Panc1 (cell line): ENCODE data around the gene SIL1.

Experiments
- POLR2AphosphoS5 ChIP-seq: IDR thresholded peaks from 2 replicates; pipeline ENCODE4 v1.6.1; 2012; ENCODE audit warnings: mild to moderate bottlenecking, low read depth, low read length, moderate library complexity
- TF ChIP-seq, protein P1 (sequence below): fragments of 450-650 bp; IDR thresholded peaks from 2 replicates; pipeline ENCODE4 v1.5.1; 2017; ENCODE audit warnings: mild to moderate bottlenecking
- TF ChIP-seq, protein P2 (sequence below), 2 experiments: IDR thresholded peaks; 2 replicates each; pipeline ENCODE4 v1.6.1; 2011 to 2012; ENCODE audit warnings: low read depth in 2 of 2, control low read depth in 1 of 2, low read length in 1 of 2, mild to moderate bottlenecking in 1 of 2, moderate library complexity in 1 of 2; ENCODE audit not compliant: insufficient read depth in 1 of 2

DNA sequence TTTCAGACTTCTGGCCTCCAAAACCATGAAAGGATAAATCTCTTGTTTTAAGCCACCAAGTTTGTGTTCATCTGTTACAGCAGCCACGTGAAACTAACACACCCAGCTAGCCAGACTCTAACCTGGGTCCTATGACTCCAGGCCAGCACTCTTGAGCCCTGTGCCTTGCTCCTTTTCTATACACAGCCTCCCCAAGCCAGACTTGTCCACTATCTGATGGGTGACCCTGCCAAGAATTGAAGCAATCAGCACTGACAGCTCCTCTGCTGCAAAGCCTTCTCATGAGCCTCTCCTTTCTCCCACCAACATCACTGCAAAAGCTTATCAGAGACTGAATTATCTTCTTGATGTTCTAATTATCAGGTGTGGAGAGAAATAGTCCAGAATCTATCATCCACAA, 41.4 kb downstream of the SIL1 start:
- no peak for TF ChIP-seq POLR2AphosphoS5
- TF ChIP-seq, protein P1, sequence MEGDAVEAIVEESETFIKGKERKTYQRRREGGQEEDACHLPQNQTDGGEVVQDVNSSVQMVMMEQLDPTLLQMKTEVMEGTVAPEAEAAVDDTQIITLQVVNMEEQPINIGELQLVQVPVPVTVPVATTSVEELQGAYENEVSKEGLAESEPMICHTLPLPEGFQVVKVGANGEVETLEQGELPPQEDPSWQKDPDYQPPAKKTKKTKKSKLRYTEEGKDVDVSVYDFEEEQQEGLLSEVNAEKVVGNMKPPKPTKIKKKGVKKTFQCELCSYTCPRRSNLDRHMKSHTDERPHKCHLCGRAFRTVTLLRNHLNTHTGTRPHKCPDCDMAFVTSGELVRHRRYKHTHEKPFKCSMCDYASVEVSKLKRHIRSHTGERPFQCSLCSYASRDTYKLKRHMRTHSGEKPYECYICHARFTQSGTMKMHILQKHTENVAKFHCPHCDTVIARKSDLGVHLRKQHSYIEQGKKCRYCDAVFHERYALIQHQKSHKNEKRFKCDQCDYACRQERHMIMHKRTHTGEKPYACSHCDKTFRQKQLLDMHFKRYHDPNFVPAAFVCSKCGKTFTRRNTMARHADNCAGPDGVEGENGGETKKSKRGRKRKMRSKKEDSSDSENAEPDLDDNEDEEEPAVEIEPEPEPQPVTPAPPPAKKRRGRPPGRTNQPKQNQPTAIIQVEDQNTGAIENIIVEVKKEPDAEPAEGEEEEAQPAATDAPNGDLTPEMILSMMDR = no peak
- TF ChIP-seq, protein P2, sequence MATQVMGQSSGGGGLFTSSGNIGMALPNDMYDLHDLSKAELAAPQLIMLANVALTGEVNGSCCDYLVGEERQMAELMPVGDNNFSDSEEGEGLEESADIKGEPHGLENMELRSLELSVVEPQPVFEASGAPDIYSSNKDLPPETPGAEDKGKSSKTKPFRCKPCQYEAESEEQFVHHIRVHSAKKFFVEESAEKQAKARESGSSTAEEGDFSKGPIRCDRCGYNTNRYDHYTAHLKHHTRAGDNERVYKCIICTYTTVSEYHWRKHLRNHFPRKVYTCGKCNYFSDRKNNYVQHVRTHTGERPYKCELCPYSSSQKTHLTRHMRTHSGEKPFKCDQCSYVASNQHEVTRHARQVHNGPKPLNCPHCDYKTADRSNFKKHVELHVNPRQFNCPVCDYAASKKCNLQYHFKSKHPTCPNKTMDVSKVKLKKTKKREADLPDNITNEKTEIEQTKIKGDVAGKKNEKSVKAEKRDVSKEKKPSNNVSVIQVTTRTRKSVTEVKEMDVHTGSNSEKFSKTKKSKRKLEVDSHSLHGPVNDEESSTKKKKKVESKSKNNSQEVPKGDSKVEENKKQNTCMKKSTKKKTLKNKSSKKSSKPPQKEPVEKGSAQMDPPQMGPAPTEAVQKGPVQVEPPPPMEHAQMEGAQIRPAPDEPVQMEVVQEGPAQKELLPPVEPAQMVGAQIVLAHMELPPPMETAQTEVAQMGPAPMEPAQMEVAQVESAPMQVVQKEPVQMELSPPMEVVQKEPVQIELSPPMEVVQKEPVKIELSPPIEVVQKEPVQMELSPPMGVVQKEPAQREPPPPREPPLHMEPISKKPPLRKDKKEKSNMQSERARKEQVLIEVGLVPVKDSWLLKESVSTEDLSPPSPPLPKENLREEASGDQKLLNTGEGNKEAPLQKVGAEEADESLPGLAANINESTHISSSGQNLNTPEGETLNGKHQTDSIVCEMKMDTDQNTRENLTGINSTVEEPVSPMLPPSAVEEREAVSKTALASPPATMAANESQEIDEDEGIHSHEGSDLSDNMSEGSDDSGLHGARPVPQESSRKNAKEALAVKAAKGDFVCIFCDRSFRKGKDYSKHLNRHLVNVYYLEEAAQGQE (IDR thresholded peaks at IDR 0.05; ENCODE audit: insufficient read depth in 1 of 2, low read depth in 2 of 2, low read length in 1 of 2) = no peak
